GM15510 (cell line): Measurements from ENCODE around the gene RETREG2.

ENCODE experiments used
- POLR2A ChIP-seq: IDR thresholded peaks from 3 replicates; pipeline ENCODE4 v1.6.1; 2011; ENCODE audit warnings: borderline replicate concordance; ENCODE audit not compliant: insufficient read length; ENCODE audit errors: extremely low read depth

RETREG2 gene

DNA sequence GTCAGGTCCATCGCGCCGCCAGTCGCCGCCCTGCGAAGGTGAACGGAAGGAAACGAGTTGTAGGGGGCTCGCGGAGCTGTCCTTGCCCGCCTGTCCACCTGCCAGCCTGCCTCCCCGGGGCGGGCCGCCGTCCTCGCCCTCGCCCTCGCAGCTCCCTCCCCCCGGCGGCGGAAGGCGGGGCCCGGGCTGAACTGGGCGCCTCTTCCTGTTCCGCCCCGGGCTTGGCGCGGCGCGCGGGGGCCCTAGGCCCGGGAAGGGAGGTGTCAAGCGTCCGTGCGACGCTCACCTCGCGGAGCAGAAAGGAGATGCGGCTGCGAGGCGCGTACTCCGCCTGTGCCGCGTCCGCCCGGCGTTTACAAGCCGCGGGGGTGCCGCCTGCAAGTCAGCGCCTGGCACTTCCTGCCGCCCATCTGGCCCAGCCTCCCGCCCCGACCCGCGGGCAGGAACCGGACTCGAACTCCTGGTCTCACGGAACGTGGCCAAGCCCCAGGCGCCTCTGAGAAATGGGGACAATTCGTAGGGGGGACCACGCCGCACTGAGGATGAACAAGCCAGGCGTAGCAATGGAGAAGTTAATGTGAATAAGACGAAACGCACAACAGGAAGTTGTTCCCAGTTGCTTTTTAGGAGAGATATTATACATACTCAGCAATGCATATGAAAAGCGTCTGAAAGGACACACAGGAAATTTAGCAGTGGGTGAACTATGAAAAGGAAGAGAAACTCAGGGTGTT is 1.1 kb upstream of the RETREG2 start, which contains the start of gene CNPPD1:
Gene CNPPD1 (minus strand): TSS at position 108 of the 734 bp plus-strand sequence. CDS start 97 bp downstream, at position 11.
- TF ChIP-seq POLR2A = peak; percentile 87

DNA sequence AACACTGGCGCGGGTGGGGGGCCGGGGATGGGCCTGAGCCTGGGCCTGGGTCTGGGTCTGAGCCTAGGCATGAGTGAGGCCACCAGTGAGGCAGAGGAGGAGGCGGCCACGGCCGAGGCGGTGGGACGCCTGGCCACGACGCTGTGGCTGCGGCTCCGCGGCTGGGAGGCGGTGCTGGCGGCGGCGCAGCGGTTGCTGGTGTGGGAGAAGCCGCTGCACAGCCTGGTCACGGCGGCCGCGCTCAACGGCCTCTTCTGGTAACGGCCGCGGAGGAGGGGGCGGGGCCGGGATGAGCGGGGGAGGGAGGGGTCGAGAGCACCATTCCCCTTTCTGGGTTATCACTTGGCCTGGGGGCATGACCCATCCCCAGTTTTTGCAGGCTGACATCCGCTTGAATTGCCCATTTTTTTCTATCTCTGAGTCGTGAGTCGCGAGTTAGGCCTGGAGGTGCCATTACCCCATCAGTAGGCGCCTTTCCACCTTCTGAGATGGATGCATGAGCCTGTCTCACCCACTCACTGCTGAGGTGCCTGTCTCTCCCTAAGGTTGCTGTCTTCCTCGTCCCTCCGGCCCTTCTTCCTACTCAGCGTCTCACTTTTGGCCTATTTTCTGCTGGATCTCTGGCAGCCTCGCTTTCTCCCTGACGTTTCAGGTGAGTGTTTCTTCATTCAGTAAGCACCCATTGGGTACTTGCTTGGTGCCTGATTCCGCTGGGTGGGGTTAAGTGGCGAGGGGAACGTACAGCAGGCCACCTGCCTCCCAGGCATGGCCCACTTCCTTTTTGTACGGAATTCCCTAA is 501 bp downstream of the RETREG2 start:
- TF ChIP-seq POLR2A = no peak

DNA sequence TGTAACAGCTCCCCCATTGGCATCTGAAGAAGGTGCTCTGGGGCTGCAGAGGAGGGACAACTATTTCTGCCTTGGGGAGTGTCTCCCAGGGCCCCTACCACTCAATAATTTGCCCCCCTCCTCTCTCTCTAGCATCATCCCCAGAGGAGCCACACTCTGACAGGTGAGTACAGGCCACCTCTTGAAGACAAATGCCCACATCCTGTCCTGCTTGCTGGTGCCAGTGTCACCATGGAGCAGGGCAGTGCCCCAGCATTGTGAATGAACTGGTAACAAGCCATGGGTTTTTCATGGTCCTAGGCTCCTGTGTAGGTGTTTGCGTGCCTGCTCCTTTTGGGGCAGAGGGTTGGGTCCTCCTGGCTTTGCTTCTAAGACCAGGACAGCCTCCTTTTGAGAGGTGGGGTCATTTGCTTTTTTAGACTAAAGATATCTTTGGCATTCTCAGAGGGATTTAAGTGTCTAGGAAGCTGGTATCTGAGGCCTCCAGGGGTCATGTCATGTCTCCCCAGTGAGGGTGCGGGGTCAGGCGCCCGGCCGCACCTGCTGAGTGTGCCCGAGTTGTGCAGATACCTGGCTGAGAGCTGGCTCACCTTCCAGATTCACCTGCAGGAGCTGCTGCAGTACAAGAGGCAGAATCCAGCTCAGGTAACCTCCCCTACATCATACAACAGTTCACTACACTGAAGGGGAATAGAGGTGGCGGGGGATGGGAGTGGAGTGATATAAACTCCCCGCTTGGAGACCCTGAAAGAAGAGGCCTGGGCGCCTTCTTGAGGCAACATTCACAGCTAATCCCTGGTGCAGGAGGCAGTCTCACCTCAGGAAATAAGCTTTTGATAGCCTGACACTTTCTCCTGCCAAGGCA is 1.8 kb downstream of the RETREG2 start:
- TF ChIP-seq POLR2A = no peak

DNA sequence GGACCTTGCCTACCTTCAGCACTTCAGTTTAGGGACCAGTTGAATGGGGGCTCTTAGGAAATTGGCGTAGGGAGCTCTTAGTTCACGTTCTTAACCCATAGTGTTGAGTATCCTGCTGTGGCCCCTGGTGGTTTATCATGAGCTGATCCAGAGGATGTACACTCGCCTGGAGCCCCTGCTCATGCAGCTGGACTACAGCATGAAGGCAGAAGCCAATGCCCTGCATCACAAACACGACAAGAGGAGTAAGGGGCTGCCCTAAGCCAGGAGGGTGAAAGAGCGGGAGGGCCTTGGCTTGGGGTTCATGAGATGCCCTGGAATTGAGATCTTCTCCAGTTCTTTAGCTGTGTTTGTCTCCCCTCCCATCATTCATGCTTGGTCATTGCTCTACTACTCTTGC is 2.9 kb downstream of the RETREG2 start:
- TF ChIP-seq POLR2A = no peak

DNA sequence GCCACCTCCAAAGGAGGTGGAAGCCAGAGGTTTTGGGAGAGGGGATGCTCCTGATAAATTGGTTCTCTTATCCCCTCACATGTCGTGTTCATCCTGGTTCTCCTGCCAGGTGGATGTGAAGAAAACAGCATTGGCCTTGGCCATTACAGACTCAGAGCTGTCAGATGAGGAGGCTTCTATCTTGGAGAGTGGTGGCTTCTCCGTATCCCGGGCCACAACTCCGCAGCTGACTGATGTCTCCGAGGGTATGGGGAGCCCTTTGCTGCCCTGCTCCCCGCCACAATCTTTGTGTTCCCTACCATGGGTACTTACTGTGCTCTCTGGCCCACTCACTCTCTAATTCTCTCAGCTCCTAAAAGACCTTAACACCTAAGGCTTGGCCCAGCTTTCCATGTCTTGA is 3.5 kb downstream of the RETREG2 start:
- no peak for TF ChIP-seq POLR2A

DNA sequence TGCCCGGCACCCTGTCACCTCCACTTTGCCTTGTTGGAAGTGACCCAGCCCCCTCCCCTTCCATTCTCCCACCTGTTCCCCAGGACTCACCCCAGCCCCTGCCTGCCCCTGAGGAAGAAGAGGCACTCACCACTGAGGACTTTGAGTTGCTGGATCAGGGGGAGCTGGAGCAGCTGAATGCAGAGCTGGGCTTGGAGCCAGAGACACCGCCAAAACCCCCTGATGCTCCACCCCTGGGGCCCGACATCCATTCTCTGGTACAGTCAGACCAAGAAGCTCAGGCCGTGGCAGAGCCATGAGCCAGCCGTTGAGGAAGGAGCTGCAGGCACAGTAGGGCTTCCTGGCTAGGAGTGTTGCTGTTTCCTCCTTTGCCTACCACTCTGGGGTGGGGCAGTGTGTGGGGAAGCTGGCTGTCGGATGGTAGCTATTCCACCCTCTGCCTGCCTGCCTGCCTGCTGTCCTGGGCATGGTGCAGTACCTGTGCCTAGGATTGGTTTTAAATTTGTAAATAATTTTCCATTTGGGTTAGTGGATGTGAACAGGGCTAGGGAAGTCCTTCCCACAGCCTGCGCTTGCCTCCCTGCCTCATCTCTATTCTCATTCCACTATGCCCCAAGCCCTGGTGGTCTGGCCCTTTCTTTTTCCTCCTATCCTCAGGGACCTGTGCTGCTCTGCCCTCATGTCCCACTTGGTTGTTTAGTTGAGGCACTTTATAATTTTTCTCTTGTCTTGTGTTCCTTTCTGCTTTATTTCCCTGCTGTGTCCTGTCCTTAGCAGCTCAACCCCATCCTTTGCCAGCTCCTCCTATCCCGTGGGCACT is 4.5 kb downstream of the RETREG2 start:
- no peak for TF ChIP-seq POLR2A

DNA sequence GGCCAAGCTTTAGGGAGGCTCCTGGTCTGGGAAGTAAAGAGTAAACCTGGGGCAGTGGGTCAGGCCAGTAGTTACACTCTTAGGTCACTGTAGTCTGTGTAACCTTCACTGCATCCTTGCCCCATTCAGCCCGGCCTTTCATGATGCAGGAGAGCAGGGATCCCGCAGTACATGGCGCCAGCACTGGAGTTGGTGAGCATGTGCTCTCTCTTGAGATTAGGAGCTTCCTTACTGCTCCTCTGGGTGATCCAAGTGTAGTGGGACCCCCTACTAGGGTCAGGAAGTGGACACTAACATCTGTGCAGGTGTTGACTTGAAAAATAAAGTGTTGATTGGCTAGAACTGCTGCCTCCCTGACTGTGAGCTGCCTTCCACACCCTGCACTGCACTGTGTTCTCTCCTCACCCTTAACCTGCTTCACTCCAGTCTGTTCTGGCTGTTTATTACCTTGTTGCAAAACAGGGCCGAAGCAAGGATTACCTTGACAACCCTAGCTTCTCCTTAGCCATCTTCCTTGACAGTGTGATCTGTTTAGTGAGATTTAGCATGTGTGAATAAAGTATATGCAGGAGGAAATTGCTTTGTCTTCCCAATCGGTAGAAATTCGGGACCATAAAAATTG is 5.2 kb downstream of the RETREG2 start:
- TF ChIP-seq POLR2A = no peak

DNA sequence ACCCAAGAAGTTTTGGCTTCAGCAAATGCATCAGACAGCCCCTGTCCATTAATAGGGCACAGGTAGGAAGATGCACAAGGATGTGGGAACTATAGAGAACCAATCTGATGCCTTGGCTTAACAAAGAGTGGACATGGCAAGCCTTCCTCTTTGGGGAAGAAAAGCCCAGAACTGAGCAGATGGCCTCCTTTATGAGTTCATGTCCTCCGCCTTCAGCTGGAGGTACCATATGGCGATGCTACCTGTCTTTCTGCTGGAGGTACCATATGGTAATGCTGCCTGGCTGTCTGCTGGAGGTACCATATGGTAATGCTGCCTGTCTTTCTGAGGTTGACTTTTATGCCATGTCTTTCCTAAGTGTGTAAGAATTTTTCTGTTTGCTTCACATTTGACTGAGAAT is 6.0 kb downstream of the RETREG2 start:
- no peak for TF ChIP-seq POLR2A

DNA sequence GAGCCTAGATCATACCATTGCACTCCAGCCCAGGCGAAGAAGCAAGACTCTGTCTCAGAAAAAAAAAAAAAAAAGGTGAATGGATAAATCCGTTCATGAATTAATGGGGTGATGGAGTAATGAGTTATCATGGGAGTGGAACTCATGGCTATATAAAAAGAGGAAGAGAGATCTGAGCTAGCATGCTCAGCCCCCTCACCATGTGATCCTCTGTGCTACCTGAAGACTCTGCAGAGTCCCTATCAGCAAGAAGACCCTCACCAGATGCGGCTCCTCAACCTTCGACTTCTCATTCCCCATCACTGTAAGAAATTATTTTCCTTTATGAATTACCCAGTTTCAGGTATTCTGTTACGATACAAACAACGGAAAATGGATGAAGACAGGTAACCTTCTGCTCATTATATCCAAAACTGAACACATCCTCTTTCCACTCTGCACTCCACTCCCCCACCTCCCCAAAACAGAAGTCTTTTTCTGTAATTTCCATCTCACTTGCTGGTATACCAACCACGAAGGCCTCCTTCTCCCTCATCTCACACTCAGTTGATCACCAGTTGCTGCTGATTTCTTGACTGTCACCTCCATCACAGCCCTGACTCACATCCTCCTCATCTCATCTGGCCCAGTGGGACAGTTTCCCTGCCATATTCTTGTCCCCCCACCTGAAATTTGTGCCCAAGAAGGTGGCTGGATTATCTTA is 8.8 kb downstream of the RETREG2 start:
- no peak for TF ChIP-seq POLR2A

DNA sequence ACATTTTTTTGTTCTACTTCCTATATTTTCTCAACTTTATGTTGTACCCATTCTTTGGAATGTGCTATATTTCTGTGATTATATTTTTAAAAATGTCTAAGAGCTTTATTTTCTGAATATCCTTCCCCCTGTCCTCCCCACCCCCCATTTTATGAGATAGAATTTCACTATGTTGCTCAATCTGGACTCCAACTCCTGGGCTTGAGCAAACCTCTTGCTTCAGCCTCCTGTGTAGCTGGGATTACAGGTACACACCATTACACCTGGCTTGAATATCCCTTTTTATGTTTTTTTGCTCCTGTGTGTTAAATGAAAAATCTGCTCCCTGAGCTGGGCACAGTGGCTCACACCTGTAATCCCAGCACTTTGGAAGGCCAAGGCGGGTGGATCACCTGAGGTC is 19.3 kb downstream of the RETREG2 start:
- no peak for TF ChIP-seq POLR2A

DNA sequence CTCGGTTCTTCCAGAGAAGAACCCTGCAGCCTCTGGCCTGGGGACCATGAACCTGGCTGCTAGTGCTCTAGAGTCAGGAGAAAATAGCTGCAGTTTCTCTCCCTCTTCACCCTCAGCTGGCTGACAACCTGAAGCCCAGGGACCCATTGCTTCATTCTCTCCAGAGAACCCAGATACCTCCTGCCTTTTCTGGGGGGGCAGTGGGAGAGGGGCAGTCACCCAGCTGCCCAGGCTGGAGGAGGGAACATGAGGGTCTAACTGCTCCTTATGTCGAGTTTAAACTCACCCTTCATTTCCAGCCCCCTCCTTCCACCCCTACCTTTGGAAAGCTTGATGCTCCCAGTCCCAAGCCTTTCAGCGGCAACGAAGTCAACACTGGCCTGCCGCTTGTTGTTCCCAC is 20.9 kb downstream of the RETREG2 start:
- TF ChIP-seq POLR2A = no peak

DNA sequence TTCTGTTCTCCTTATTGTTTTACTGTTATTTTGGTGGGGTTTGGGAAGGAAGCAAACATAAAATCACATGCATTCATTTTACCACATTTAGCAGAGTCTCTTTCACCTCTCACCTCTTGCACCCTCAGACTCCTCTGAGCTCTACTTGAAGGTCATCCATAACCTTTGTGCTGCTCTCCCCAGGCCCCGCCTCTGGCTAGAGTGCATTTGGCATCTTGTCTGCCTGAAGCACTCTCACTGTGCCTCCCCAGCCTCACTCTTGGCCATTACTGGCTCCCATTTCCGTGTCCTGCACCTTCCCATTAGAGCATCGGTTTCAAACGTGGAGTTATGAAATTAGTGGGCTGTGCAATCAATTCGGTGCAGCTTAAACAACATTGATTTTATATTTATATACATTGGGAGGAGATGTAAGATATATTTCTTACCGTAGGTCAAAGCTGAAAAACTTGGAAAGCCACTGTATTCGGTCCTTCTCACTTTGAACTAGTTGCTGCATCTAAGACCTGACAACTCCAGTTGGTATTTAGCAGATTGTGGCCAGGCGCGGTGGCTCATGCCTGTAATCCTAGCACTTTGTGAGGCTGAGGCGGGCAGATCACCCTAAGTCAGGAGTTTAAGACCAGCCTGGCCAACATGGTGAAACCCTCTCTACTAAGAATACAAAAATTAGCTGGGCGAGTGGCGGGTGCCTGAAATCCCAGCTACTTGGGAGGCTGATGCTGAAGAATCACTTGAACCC is 21.6 kb downstream of the RETREG2 start:
- no peak for TF ChIP-seq POLR2A
